MM.1S (cell line): ENCODE data around the gene ACVR1.

Source experiments
- DNase-seq: peaks from one replicate; pipeline ENCODE4 v3.0.0-alpha.2; 2015
- H2AFZ ChIP-seq: fragments of 300-600 bp; sonication (generic); 2 replicates; pipeline ENCODE4 v1.6.0; 2016; ENCODE audit warnings: antibody characterized with exemption, low read length
- H3F3A ChIP-seq: fragments of 300-600 bp; sonication (generic); 2 replicates; pipeline ENCODE4 v1.6.1; 2016; ENCODE audit warnings: mild to moderate bottlenecking, antibody characterized with exemption, low read length, moderate library complexity, mixed read lengths; ENCODE audit not compliant: insufficient read depth
- H3K27ac ChIP-seq: fragments of 300-600 bp; sonication (generic); 2 replicates; pipeline ENCODE4 v1.5.1; 2016; ENCODE audit warnings: mild to moderate bottlenecking, low read length
- H3K27me3 ChIP-seq: fragments of 300-600 bp; sonication (generic); replicated peaks from 2 replicates; pipeline ENCODE4 v1.6.0; 2016; ENCODE audit warnings: low read length; ENCODE audit not compliant: insufficient read depth
- H3K36me3 ChIP-seq: fragments of 300-600 bp; sonication (generic); replicated peaks from 2 replicates; pipeline ENCODE4 v1.6.1; 2016; ENCODE audit warnings: mild to moderate bottlenecking, low read length, mixed read lengths; ENCODE audit not compliant: insufficient read depth
- H3K4me1 ChIP-seq: fragments of 300-600 bp; sonication (generic); 2 replicates; pipeline ENCODE4 v1.6.1; 2016; ENCODE audit warnings: low read length, mixed read lengths
- H3K4me2 ChIP-seq: fragments of 300-600 bp; sonication (generic); 2 replicates; pipeline ENCODE4 v1.6.0; 2016; ENCODE audit warnings: low read depth, low read length
- H3K4me3 ChIP-seq: fragments of 300-600 bp; sonication (generic); 2 replicates; pipeline ENCODE4 v1.5.1; 2016; ENCODE audit warnings: low read length, mixed read lengths
- H3K79me2 ChIP-seq: fragments of 300-600 bp; sonication (generic); 2 replicates; pipeline ENCODE4 v1.6.1; 2016; ENCODE audit warnings: mixed run types, low read length, mixed read lengths
- H3K9ac ChIP-seq: fragments of 300-600 bp; sonication (generic); 2 replicates; pipeline ENCODE4 v1.6.1; 2016; ENCODE audit warnings: low read length, mixed read lengths
- H3K9me2 ChIP-seq: fragments of 300-600 bp; sonication (generic); replicated peaks from 2 replicates; pipeline ENCODE4 v1.6.1; 2016; ENCODE audit warnings: mild to moderate bottlenecking, low read length, mixed read lengths; ENCODE audit not compliant: insufficient read depth
- H3K9me3 ChIP-seq: fragments of 300-600 bp; sonication (generic); replicated peaks from 2 replicates; pipeline ENCODE4 v1.6.1; 2016; ENCODE audit warnings: mild to moderate bottlenecking, low read length, mixed read lengths; ENCODE audit not compliant: insufficient read depth
- H4K20me1 ChIP-seq: fragments of 300-600 bp; sonication (generic); 2 replicates; pipeline ENCODE4 v1.6.1; 2016; ENCODE audit warnings: mild to moderate bottlenecking, low read length, moderate library complexity, mixed read lengths; ENCODE audit not compliant: insufficient read depth
- CTCF ChIP-seq: fragments of 300-600 bp; sonication (generic); IDR thresholded peaks from 2 replicates; pipeline ENCODE4 v1.5.1; 2016; ENCODE audit warnings: antibody characterized with exemption, low read length, mixed read lengths
- EZH2 ChIP-seq: fragments of 300-600 bp; sonication (generic); optimal IDR thresholded peaks from 2 replicates; pipeline ENCODE3; 2017; ENCODE audit warnings: low read depth, mild to moderate bottlenecking, antibody characterized with exemption, low read length, mixed read lengths
- EZH2phosphoT487 ChIP-seq: fragments of 300-600 bp; sonication (generic); IDR thresholded peaks from 2 replicates; pipeline ENCODE4 v1.6.1; 2018; ENCODE audit warnings: antibody characterized with exemption, low read length

The ACVR1 gene

DNA sequence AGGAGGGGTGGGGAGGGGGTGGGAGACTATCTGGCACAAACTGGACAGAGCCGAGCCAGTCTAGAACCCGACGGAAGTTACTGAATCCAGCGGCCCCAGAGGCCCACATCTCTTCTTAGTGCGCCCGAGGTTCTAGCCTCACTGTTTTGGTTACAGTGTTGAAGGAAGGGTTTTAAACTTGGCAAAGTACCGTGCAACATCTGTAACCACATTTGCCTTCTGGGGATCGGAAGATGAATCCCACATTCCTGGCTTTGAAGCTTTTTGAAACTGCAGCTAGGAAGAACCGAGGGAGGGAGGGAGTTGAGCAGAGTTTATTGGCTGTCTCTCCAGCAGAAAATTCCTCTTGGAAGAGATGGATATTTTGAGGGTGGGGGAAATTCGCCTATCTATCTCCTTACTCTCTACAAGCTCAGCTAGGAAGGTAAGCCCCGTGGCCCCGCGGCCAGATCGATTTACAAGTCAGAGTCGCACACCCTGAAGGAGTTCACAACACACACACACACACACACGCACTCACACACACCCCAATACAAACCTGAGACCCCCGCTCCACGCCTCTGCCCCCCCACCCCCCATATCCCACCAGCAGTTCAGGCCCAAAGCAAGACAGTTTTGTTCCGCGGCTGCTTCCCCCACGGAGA lies 1.0 kb downstream of the ACVR1 start:
- H3K79me2 ChIP-seq = peaks cover 13% of the 10 kb centered on the region
- DNase-seq = peak; percentile 15

DNA sequence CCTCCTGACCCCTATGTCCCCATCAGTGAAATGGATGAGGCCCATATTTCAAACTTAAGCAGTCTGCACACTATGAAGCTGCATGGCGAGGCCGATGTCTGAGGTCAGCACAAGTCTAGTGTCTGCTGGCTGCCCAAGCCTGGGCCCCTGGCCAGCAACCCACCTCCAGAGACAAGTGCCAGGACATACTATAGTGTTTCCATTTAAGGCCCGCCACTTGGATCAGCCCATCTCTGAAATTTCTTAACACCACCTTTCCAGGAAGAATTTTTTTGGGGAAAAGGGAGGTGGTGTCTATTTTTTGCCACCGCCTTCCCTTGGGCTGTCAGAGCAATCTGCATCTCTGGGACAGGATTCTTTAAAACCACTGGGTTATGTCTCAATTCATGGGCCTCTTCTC lies 1.8 kb downstream of the ACVR1 start:
- Histone ChIP-seq H2AFZ (no peak overlapping the region), H3K9me3 (no peaks in the 10 kb centered on the region), H3K36me3 (no peaks in the 10 kb centered on the region), H3K9me2 (no peaks in the 10 kb centered on the region), H4K20me1 (no peaks in the 10 kb centered on the region), H3K4me2 (peak overlapping the region; percentile 69; the same call in 1 of the 2 replicates), H3F3A (peaks cover 12% of the 10 kb centered on the region), H3K9ac (no peak overlapping the region), H3K4me3 (no peak overlapping the region), H3K27me3 (no peaks in the 10 kb centered on the region), H3K79me2 (peaks cover 13% of the 10 kb centered on the region), H3K4me1 (0 out of 2 replicates have a peak, but pooled peaks cover 4% of the 10 kb centered on the region), H3K27ac (no peak overlapping the region)
- DNase-seq = no peak
- no peak for TF ChIP-seq EZH2
- no peak for TF ChIP-seq EZH2phosphoT487
- TF ChIP-seq CTCF = no peak

More for the DNA sequence above, 1.0 kb downstream of the ACVR1 start:
- Histone ChIP-seq H3K4me2 (peak overlapping the region; percentile 69), H2AFZ (peak overlapping the region; percentile 74; the same call in 1 of the 2 replicates), H3K4me1 (0 out of 2 replicates have a peak, but pooled peaks cover 4% of the 10 kb centered on the region), H3K4me3 (peak overlapping the region; percentile 70), H3K9me3 (no peaks in the 10 kb centered on the region), H4K20me1 (no peaks in the 10 kb centered on the region), H3K9ac (peak overlapping the region; percentile 36; the same call in 1 of the 2 replicates), H3K36me3 (no peaks in the 10 kb centered on the region), H3K27ac (no peak overlapping the region), H3F3A (peaks cover 12% of the 10 kb centered on the region), H3K9me2 (no peaks in the 10 kb centered on the region), H3K27me3 (no peaks in the 10 kb centered on the region)
- TF ChIP-seq EZH2phosphoT487 (no peak), EZH2 (no peak), CTCF (no peak)

- no peak for DNase-seq
- Histone ChIP-seq H3K9me2 (no peaks in the 10 kb centered on the region), H3K36me3 (no peaks in the 10 kb centered on the region), H3K79me2 (peaks cover 13% of the 10 kb centered on the region), H3K9me3 (no peaks in the 10 kb centered on the region), H3K4me2 (no peak overlapping the region), H3K27ac (no peak overlapping the region), H3K4me1 (0 out of 2 replicates have a peak, but pooled peaks cover 2% of the 10 kb centered on the region), H3K27me3 (no peaks in the 10 kb centered on the region), H3K9ac (no peak overlapping the region), H3F3A (peaks cover 12% of the 10 kb centered on the region), H4K20me1 (no peaks in the 10 kb centered on the region), H2AFZ (no peak overlapping the region), H3K4me3 (no peak overlapping the region)
- TF ChIP-seq EZH2phosphoT487 (no peak), EZH2 (no peak)
These were observed 3.3 kb downstream of the ACVR1 start for GRCh38 chr2:157872791-157873190.

DNA sequence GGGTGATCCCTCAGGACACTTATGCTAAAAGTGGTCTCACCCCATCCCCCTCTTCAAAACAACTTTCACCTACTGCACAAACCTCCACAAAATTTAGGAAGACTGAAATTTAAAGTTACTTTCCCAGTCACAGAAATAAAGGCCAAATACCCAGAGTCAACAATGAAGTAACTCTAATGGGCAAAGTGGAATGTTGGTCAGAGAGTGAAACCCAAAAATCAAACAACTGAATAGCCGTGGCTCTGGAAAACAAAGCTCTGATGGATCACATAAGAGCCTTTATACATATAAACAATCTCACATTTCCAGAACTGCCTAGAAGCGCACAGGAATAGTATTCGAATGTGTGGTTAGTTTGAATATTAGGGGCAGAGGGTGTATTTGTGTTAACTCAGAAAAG lies 4.7 kb downstream of the ACVR1 start:
- Histone ChIP-seq H3K9me3 (no peaks in the 10 kb centered on the region), H3K36me3 (no peaks in the 10 kb centered on the region), H3K79me2 (peaks cover 13% of the 10 kb centered on the region), H3K9ac (no peak overlapping the region), H3K4me3 (no peak overlapping the region), H4K20me1 (no peaks in the 10 kb centered on the region), H3K4me1 (no peaks in the 10 kb centered on the region), H2AFZ (no peak overlapping the region), H3K27ac (no peak overlapping the region), H3K9me2 (no peaks in the 10 kb centered on the region), H3K4me2 (no peak overlapping the region), H3F3A (0 out of 2 replicates have a peak, but pooled peaks cover 4% of the 10 kb centered on the region), H3K27me3 (no peaks in the 10 kb centered on the region)
- no peak for DNase-seq
- TF ChIP-seq EZH2 (no peak), CTCF (no peak), EZH2phosphoT487 (no peak)
